HEK293 (cell line): ENCODE data around the gene RWDD1.

ENCODE experiments used
- SCRT2 ChIP-seq: fragments of 450-650 bp; formaldehyde crosslinking; IDR thresholded peaks from 2 replicates; pipeline ENCODE4 v1.5.1; 2016; ENCODE audit warnings: missing biosample characterization, missing genetic modification characterization
- YY1 ChIP-seq: fragments of 450-650 bp; formaldehyde crosslinking; IDR thresholded peaks from 2 replicates; pipeline ENCODE4 v1.5.1; 2018; ENCODE audit warnings: missing biosample characterization, missing genetic modification characterization
- ZNF132 ChIP-seq: fragments of 450-650 bp; formaldehyde crosslinking; IDR thresholded peaks from 2 replicates; pipeline ENCODE4 v1.5.1; 2017; ENCODE audit warnings: missing biosample characterization, missing genetic modification characterization, borderline replicate concordance
- TF ChIP-seq, protein P1 (sequence below): fragments of 450-650 bp; formaldehyde crosslinking; IDR thresholded peaks from 2 replicates; pipeline ENCODE4 v1.5.1; 2016; ENCODE audit warnings: missing biosample characterization, missing genetic modification characterization
- TF ChIP-seq, protein P2 (sequence below): fragments of 450-650 bp; formaldehyde crosslinking; IDR thresholded peaks from 2 replicates; pipeline ENCODE4 v1.5.1; 2016; ENCODE audit warnings: missing biosample characterization, missing genetic modification characterization
- TF ChIP-seq, protein P3 (sequence below): fragments of 450-650 bp; IDR thresholded peaks from 2 replicates; pipeline ENCODE4 v1.5.1; 2018; ENCODE audit warnings: missing biosample characterization, mild to moderate bottlenecking, missing genetic modification characterization
- TF ChIP-seq, protein P4 (sequence below): fragments of 450-650 bp; formaldehyde crosslinking; IDR thresholded peaks from 2 replicates; pipeline ENCODE4 v1.5.1; 2016; ENCODE audit warnings: missing biosample characterization, missing genetic modification characterization

DNA sequence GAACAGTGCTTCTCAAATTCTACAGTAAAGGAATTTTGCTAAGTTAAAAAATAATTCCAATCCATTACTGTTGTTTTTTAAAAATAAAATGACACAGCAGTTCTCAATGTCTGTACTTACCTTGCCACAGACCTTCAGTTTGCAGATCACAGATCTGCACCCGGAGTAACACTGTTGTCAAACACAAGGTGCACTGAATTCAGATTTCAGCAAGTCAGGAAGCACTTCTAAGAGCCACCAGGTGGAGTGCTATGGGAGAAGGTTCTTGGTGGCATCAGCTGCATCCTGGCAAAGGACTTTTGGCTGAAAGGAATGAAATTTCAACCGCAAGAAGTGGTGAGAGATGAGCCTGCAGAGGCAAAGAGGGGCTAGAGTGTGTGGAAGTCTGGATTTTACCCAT is 62.4 kb downstream of the RWDD1 start:
- TF ChIP-seq, protein P1, sequence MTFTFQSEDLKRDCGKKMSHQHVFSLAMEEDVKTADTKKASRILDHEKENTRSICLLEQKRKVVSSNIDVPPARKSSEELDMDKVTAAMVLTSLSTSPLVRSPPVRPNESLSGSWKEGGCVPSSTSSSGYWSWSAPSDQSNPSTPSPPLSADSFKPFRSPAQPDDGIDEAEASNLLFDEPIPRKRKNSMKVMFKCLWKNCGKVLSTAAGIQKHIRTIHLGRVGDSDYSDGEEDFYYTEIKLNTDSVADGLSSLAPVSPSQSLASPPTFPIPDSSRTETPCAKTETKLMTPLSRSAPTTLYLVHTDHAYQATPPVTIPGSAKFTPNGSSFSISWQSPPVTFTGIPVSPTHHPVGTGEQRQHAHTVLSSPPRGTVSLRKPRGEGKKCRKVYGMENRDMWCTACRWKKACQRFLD (tag by site-specific recombination): no peak
- TF ChIP-seq, protein P2, sequence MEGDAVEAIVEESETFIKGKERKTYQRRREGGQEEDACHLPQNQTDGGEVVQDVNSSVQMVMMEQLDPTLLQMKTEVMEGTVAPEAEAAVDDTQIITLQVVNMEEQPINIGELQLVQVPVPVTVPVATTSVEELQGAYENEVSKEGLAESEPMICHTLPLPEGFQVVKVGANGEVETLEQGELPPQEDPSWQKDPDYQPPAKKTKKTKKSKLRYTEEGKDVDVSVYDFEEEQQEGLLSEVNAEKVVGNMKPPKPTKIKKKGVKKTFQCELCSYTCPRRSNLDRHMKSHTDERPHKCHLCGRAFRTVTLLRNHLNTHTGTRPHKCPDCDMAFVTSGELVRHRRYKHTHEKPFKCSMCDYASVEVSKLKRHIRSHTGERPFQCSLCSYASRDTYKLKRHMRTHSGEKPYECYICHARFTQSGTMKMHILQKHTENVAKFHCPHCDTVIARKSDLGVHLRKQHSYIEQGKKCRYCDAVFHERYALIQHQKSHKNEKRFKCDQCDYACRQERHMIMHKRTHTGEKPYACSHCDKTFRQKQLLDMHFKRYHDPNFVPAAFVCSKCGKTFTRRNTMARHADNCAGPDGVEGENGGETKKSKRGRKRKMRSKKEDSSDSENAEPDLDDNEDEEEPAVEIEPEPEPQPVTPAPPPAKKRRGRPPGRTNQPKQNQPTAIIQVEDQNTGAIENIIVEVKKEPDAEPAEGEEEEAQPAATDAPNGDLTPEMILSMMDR (tag by site-specific recombination): peak; percentile 19; the same call in 1 of the 2 replicates
- TF ChIP-seq YY1 (tag by site-specific recombination): no peak
- no peak for TF ChIP-seq SCRT2 (tag by site-specific recombination)
- TF ChIP-seq ZNF132 (tag by site-specific recombination): no peak
- TF ChIP-seq, protein P3, sequence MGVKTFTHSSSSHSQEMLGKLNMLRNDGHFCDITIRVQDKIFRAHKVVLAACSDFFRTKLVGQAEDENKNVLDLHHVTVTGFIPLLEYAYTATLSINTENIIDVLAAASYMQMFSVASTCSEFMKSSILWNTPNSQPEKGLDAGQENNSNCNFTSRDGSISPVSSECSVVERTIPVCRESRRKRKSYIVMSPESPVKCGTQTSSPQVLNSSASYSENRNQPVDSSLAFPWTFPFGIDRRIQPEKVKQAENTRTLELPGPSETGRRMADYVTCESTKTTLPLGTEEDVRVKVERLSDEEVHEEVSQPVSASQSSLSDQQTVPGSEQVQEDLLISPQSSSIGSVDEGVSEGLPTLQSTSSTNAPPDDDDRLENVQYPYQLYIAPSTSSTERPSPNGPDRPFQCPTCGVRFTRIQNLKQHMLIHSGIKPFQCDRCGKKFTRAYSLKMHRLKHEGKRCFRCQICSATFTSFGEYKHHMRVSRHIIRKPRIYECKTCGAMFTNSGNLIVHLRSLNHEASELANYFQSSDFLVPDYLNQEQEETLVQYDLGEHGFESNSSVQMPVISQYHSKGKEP (tag by site-specific recombination): no peak
- TF ChIP-seq, protein P4, sequence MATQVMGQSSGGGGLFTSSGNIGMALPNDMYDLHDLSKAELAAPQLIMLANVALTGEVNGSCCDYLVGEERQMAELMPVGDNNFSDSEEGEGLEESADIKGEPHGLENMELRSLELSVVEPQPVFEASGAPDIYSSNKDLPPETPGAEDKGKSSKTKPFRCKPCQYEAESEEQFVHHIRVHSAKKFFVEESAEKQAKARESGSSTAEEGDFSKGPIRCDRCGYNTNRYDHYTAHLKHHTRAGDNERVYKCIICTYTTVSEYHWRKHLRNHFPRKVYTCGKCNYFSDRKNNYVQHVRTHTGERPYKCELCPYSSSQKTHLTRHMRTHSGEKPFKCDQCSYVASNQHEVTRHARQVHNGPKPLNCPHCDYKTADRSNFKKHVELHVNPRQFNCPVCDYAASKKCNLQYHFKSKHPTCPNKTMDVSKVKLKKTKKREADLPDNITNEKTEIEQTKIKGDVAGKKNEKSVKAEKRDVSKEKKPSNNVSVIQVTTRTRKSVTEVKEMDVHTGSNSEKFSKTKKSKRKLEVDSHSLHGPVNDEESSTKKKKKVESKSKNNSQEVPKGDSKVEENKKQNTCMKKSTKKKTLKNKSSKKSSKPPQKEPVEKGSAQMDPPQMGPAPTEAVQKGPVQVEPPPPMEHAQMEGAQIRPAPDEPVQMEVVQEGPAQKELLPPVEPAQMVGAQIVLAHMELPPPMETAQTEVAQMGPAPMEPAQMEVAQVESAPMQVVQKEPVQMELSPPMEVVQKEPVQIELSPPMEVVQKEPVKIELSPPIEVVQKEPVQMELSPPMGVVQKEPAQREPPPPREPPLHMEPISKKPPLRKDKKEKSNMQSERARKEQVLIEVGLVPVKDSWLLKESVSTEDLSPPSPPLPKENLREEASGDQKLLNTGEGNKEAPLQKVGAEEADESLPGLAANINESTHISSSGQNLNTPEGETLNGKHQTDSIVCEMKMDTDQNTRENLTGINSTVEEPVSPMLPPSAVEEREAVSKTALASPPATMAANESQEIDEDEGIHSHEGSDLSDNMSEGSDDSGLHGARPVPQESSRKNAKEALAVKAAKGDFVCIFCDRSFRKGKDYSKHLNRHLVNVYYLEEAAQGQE (tag by site-specific recombination): no peak
